Nucleus accumbens (tissue), 56 donors: ENCODE data around the gene TRPC5OS.

ENCODE experiments used
- DNase-seq, 56 donors: peaks; one replicate each; lab custom pipeline; 2025; lab: John Stamatoyannopoulos, UW

TRPC5OS gene

GRCh38 chrX:111875881-111876280 is at the start of gene TRPC5OS:
Gene TRPC5OS (plus strand): TSS chrX:111876181. CDS start chrX:111901850, 25,669 bp downstream.
- DNase-seq, result no peak

- DNase-seq, result no peak
Observed at GRCh38 chrX:111829345-111829744, 46.6 kb upstream of the TRPC5OS start.

DNA sequence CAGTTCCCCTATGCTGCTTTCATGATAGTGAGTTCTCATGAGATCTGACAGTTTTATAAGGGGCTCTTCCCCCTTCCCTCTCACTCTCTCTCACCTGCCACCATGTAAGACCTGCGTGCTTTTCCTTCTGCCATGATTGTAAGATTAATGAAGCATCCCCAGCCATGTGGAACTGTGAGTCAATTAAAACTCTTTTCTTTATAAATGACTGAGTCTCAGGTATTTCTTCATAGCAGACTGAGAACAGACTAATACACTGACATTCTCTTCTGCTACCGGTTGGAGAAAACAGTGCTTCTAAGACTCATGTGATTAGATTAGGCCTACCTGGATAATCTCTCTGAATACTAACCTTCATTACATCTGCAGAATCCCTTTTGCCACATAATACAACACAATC is 45.4 kb upstream of the TRPC5OS start:
- DNase-seq, result no peak

GRCh38 chrX:111831343-111831742 is 44.6 kb upstream of the TRPC5OS start:
- peak in 2 of 56 donors; percentile 1 to 2 for DNase-seq

DNA sequence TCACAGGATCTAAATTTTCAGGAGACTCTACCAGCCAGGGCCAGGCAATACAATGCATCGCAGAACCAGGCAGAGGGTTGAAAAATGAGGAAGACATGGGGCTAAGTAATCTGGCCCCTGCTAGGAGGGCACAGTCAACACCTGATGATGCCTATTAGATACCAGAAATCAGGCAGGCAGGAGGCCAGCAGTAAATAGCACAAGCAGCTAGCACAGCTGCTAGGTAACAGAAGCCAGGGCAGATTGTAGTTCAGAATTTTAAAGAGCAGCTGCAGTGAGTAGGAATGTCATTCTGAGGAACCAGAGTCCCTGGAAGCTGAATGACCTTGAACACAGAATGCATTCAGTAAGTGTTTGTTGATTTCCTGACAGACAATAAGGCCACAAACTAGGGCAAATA is 38.8 kb upstream of the TRPC5OS start:
- DNase-seq, result peak in 1 of 56 donors; percentile 0

GRCh38 chrX:111847491-111848133 is 28.4 kb upstream of the TRPC5OS start:
- DNase-seq, result no peak

- DNase-seq, result no peak
Observed at GRCh38 chrX:111848541-111848940, 27.4 kb upstream of the TRPC5OS start.

GRCh38 chrX:111850975-111851374 is 25.0 kb upstream of the TRPC5OS start:
- no peak for DNase-seq

- DNase-seq, result no peak
Observed at GRCh38 chrX:111854556-111855490, 21.2 kb upstream of the TRPC5OS start.

GRCh38 chrX:111857534-111858060 is 18.4 kb upstream of the TRPC5OS start:
- no peak for DNase-seq

GRCh38 chrX:111861605-111862004 is 14.4 kb upstream of the TRPC5OS start:
- no peak for DNase-seq

GRCh38 chrX:111867236-111867635 is 8.7 kb upstream of the TRPC5OS start:
- DNase-seq, result no peak

- peak in 1 of 56 donors; percentile 20 for DNase-seq
Observed at GRCh38 chrX:111868726-111869638, 7.0 kb upstream of the TRPC5OS start.

DNA sequence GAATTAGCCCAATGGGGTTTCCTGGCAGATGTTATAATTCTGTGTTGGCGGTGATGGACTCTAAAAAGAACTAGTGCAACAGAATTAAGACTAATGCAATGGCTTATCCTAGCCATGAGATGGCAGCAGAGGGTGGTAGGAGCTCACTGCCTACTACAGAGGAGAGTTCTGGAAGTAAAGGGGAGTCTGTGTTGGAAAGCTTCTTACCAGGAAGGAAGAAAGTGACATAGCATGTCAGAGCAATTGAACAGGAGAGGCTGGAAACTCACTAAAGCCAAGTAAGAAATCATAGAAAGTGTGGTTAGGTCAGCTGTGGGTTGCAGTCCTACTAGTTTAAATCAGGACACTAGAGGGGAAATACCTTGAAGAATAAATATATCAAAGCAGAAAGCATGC is 6.3 kb upstream of the TRPC5OS start:
- DNase-seq, result peak in 27 of 56 donors; percentile 0 to 41 (median 4)

DNA sequence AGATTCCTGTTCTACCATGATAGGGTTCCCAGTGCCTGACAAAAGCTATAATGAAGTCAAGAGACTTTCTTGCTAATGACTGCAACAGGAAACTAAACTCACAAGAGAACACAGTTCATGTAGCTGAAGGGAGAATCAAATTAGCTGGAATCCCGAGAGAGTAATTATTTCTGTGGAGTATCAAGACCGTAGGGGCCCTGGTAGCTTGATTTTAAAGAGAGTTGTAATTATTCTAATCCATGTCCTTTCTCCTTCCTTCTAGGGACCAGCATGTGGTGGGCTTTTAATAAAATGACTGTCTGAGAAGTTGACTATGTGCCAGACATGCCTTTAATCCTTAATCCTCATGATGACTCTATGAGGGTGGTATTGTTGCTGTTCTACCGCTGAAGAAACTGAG is 1.7 kb upstream of the TRPC5OS start:
- no peak for DNase-seq

DNA sequence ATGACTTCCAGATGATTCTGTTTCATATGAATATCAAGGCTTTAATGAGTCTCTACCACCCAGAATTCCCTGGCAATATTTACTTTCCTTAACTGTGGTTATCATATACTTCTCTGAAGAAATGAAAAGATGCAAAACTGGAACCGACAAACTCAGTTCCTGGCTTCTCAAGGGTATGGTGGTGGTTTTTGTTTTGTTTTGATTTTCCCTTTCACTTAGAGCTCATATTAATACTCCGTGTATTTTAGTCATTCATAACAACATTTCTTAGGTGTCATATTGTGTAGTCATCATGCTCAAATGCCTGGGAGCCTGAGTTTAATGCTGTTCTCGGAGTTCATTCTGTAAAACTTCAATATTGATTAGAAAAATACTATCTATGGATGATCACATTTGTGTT is 665 bp downstream of the TRPC5OS start:
- no peak for DNase-seq

DNA sequence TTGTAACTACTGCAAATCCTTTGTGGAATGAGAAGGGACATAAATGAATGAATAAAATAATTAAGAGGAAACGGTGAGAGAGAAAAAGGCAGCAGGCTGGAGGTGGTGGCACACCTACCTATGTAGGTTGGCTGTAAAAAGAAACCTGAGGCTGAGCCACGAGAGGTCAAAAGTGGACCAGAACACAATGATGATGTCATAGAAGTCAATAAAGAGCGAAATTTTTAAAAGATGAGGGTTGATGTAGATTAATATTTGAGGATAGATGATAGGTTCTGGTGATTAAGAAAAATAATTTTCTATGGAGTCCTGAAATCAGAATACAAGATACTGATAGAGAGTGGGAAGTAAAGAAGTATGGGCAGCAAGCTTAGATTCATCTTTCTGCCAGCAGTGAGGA is 1.7 kb downstream of the TRPC5OS start:
- DNase-seq, result no peak

GRCh38 chrX:111880735-111881134 is 4.8 kb downstream of the TRPC5OS start:
- no peak for DNase-seq

GRCh38 chrX:111881715-111882114 is 5.7 kb downstream of the TRPC5OS start:
- DNase-seq, result no peak

DNA sequence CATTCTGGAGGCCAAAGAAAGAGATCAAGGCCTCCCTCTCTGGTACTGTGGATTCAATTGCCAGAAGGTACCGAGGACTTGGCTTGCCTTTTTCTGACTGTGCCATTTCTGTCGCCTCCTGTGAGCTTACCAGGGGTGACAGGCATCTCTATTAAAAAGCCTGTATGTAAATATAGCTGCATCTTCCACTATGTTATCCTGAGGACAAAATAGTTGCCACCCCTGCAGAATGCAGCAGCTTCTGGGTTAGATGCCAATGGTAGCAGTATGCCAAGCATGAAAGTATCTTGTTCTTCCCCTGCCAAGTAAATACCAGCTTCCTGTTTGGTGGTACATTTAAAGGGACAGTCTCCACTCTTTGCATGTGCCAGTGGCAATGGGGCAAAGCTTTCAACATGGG is 10.7 kb downstream of the TRPC5OS start:
- no peak for DNase-seq
